Hepatocyte (in vitro differentiated cells): ENCODE results near the gene LTB4R2.

Experiments
- EZH2 ChIP-seq: fragments of 200-600 bp; sonication (generic); IDR thresholded peaks from 2 replicates; pipeline ENCODE4 v1.6.1; 2016; ENCODE audit warnings: antibody characterized with exemption, mild to moderate bottlenecking, borderline replicate concordance
- EZH2phosphoT487 ChIP-seq: fragments of 200-600 bp; sonication (generic); IDR thresholded peaks from one replicate; pipeline ENCODE4 v1.6.1; 2018; ENCODE audit warnings: antibody characterized with exemption, mild to moderate bottlenecking, low read depth, moderate library complexity; ENCODE audit not compliant: unreplicated experiment, severe bottlenecking
- TF ChIP-seq, protein P1 (sequence below): fragments of 200-600 bp; sonication (generic); IDR thresholded peaks from 2 replicates; pipeline ENCODE4 v1.5.1; 2016; ENCODE audit warnings: antibody characterized with exemption, mild to moderate bottlenecking; ENCODE audit not compliant: poor library complexity

DNA sequence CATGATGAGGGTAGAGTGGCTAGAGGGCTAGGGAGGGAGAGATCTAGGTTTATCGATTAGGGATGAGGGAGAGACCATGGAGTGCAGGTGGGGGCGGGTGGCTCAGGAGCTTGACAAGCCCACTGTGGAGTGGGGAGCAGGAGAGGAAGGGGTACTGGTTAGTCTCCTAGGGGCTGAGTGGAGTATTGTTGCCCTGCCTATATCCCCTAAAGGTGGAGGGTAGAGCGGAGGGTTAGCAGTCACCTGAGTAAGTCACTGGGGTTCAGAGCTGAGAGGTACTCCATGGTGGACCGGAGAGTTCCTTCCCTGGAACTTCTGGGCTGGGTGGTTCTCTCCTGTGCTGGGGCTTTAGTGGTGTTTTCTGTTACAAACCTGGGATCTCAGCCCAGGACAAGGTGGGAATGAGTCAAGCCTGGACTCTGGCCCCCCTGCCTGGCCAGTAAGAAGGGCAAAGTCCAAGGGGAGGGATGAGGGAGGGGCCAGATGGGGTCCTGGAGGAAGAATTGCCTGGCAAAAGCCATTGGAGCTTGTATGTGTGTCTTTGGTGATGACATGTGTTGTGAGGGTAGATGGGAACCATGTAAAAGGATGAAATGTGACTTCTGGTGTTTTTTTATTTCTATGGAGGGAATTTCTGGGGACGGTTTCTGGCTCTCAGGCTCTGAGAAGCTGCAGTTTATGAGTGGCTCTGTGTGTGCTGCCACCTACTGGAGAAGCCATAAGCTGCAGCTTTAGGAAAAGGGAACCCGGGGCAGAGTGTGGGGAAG is 2.2 kb upstream of the LTB4R2 start, which contains the start of gene CIDEB:
- TF ChIP-seq, protein P1, sequence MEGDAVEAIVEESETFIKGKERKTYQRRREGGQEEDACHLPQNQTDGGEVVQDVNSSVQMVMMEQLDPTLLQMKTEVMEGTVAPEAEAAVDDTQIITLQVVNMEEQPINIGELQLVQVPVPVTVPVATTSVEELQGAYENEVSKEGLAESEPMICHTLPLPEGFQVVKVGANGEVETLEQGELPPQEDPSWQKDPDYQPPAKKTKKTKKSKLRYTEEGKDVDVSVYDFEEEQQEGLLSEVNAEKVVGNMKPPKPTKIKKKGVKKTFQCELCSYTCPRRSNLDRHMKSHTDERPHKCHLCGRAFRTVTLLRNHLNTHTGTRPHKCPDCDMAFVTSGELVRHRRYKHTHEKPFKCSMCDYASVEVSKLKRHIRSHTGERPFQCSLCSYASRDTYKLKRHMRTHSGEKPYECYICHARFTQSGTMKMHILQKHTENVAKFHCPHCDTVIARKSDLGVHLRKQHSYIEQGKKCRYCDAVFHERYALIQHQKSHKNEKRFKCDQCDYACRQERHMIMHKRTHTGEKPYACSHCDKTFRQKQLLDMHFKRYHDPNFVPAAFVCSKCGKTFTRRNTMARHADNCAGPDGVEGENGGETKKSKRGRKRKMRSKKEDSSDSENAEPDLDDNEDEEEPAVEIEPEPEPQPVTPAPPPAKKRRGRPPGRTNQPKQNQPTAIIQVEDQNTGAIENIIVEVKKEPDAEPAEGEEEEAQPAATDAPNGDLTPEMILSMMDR: peak; percentile 97
- TF ChIP-seq EZH2: no peak
- TF ChIP-seq EZH2phosphoT487: no peak
